Left ventricle myocardium superior (tissue), 1 donor: ENCODE measurements around the gene LGALSL. TPM values are rescaled to one million over a fixed set of nuclear protein-coding genes. Genes with fewer than 3 reads are reported as not detected.
A peak's percentile ranks its signal among the peaks of the same experiment; 100 is the strongest.
"Not testable (repeated sequence)": the region's sequence is repeated elsewhere in the genome, so short reads cannot be mapped to it uniquely, and the experiment has no call there.

Experiments used
- ATAC-seq: fragments of 200-7000 bp; cut with Tn5 transposase; one replicate; pipeline ENCODE4 v1.9.1; 2020; ENCODE audit warnings: mild to moderate bottlenecking, moderate library complexity
- DNase-seq: peaks from one replicate; pipeline ENCODE4 v3.0.0-alpha.2; 2020
- intact Hi-C: fragments of 100-400 bp; cut with micrococcal nuclease; formaldehyde crosslinking; loops from one replicate; pipeline ENCODE4 v1.11.0; 2022
- total RNA-seq: library from RNA; stranded (reverse); fragmentation: NEBNext Ultra II Directional; extraction: Animal tissue kit (Norgen Biotek cat#: 25700); gene quantifications from one replicate; pipeline ENCODE4 v1.2.1, GENCODE V29; 2021
- donor health status: DM: no; HTN: yes; CAD: no; lungs with severe emphysema.

LGALSL gene
- total RNA-seq, 1 donor from 2014 or later: 5.8 TPM

DNA sequence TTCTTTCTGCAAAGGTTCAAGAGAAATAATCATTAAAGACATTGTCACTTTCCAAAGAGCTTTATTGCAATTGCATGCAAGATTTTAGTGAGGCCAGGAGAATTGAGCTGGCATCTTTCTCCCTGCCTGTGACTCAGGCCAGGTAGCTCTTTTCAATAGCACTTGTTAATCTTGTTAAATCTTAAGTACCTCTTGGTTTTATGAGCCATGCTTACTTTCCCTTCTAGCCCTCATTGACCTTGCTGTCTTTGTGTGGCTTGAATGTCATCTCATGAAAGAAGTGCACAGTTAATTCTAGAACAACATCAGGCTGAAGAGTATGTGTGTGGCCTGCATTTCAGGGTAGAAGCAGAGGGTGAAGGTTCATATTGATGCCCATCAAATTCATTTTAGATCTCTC is 14.8 kb upstream of the LGALSL start:
- no peak for DNase-seq
- intact Hi-C loops: no loop called here
- no peak for ATAC-seq

DNA sequence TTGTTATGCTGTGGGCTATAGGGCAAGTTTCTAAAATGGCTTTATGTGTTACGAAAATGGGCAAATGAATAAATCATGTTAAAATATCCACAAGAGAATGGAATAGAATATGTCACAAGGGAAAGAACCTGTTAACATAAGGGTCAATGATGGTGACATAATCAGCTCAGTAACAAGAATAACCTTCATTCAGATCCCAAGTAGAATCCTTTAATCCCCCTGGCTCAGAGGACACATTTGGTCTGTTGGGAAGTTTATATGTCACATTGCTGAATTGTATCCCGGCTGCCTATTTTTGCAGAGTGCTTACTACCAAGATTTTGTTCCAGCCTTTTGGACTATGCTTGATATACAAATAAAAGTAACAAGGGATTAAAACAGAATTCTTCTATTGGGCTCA is 13.1 kb upstream of the LGALSL start:
- intact Hi-C loops: no loop called here
- DNase-seq (no peak), ATAC-seq (no peak)

DNA sequence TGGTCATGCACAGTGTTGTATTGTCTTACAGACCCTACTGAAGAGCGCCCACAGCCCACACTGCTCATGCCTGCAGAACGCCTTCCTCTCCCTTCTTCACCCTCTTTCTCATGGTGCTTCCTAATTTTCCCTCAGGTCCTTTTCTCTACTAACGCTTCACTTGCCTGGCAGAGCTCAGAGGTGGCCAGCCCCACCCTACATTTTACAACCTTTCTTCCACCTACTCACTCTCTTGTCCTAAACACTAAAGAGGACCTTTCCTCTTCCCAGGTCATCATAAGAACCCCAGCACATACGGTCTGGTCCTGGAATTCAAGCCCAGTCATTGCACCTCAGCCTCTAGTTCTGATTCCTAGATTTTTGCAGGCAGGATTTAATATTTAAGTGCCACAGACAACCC is 11.7 kb upstream of the LGALSL start:
- no peak for ATAC-seq

DNA sequence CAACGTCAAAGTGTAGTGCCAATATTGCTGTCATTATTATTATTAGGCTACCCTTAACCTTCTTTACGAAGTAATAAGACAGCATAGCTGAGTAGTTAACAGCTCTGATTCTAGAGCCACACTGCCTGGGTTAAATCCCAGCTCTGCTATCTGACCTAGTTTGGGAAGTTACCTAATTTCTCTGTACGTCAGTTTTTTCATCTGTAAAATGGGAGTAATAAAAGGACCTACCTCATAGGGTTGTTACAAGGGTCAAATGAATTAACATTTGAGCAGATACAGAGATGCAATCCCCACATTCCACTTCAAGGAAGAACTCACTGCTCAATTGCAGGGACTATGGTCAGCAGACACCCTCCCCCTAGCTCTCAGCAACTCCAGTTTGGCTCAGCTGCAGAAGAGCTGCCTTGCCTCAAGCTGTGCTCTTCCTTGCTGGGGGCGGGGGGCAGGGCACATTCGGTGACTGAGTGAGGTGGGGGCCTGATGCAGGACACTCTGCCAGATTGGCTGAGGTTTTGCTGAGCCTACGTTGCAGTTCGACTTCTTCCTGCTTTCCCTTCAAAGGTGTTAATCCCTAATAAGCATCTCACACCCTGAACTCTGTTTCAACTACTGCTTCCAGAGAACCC is 11.0 kb upstream of the LGALSL start:
- DNase-seq (no peak), ATAC-seq (no peak)
- intact Hi-C loops: no loop called here

More for the DNA sequence above, 11.7 kb upstream of the LGALSL start:
- DNase-seq: no peak
- intact Hi-C loops: no loop called here

DNA sequence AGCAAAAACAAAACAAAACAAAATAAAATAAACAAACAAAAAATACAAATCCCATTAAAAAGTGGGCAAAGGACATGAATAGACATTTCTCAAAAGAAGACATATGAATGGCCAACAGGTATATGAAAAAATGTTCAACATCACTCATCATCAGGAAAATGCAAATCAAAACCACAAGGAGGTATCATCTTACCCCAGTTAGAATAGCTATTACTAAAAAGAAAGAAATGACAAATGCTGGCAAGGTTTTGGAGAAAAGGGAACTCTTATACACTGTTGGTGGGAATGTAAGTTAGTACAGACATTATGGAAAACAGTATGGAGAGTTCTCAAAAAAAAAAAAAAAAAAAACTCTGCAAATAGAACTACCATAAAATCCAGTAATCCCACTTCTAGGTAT is 8.0 kb upstream of the LGALSL start:
- DNase-seq, intact Hi-C loops, ATAC-seq: not testable (repeated sequence)

DNA sequence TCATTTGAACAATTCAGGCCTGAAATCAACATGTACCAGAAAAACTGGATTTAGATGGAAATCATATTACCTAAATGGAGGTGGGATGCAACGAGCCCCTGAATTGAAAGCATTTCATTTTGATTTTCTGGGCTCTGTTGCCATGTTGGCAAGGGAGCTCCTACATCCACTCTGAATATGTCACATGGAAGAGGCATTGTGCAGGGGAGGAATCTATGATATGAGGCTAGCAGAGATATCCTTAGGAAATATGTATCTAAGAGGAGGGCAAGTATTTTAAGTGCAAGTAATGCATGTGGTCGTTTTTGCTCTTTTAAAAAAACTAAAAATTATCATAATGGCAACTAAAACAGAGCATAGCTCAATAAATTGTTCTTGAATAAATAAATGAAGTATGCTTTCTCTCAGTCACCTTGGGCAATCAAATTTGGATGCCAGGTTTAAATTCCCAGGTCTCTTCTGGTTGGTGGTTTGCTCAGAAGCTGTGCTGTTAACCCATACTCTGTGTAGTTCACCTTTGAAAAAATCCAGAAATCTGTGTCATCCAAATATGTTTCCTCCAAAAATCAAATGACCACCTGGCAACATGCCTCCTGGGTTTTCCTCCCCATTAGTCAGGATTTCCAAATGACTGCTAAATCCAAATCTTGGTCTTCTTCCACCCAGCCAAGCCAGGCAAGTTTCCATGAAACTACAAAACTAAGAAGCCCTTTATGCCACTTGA is 6.5 kb upstream of the LGALSL start:
- DNase-seq (no peak), ATAC-seq (no peak)
- intact Hi-C loops: no loop called here

DNA sequence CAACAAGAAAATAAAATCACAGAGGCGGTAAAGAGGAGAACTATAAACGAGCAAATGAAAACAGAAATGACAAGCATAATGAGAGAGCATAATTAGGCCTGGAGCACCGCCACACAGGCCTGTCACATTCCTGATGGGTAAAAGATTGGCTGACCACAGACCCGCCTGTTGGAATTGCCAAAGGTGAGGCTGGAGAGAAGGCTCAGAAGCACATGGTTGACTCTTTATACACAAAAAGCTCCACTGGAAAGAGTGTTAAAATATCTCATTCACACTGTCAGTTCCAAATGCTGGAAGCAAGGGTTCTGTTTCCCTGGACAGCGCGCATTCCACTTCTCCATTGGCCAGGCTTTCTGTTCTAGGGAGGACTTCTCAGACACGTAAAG is 5.9 kb upstream of the LGALSL start:
- intact Hi-C loops: no loop called here
- no peak for ATAC-seq
- no peak for DNase-seq

DNA sequence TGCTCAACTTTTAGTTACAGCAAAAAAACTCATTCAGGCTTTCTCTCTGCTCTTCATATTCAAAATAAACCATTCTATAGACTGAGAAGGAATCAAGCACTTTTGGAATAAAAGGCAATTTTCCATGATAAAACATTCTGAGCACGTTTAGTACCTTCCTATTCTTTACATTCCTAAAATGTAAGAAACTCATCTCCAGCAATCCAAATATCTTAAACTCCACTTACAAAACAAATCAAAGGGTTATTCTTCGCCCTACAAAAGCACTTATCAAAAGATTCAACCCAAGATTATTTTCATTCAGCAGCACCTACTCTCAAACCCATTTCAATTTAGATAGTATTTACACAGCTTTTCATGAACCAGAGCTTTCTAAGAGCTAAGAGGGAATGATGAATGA is 2.9 kb upstream of the LGALSL start:
- ATAC-seq (no peak), DNase-seq (no peak)
- intact Hi-C loops: loop anchor here (5.0 kb wide), 1 partner anchor 44 kb away; no protein-coding TSS in a partner anchor

DNA sequence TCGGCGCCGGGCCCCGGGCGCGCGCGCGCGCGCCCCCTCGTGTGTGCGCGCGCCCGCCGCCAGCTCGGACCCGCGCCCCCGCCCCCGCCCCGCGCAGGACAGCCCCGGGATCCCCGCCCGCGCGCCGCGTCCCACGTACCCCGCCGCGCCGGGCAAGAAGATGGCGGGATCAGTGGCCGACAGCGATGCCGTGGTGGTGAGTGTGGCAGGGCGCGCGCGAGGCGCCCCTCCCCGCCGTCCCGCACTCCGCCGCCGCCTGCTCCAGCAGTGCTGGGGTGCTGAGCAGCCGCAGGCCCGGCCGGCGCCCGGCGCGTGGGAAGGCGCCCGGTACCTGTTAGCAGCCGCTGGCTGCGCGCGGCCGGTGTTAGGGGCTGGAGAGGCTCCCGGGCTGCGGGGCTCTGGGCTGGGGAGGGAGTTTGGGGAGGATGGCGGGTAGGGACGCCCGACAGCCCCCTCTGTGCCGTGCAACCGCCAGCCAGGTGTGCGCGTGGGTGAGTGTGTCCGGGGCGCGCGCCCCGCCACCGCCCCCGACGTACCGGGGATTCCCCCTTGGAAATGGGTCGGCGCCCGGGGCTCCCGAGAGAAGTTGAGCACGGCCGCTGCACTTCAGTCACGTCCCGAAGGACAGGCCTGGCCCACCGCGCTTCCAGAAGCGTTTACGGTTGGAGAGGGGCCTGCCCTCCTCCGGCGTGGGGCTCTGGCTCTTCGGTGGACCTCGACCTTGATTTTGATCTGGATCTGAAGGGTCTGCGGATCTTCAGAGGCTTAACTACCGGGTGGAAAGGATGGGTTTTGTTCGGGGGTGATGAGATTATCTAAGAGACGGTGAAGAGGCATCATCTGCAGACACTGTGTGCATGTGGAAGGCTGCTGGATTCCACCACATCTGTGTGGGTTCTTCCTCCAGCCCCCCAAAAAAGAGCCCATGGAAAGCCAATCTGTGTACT is 697 bp downstream of the LGALSL start:
- peak; percentile 72 for DNase-seq
- peak; percentile 52 for ATAC-seq
- intact Hi-C loops: loop anchor here (5.0 kb wide), 1 partner anchor 47 kb away; no protein-coding TSS in a partner anchor

DNA sequence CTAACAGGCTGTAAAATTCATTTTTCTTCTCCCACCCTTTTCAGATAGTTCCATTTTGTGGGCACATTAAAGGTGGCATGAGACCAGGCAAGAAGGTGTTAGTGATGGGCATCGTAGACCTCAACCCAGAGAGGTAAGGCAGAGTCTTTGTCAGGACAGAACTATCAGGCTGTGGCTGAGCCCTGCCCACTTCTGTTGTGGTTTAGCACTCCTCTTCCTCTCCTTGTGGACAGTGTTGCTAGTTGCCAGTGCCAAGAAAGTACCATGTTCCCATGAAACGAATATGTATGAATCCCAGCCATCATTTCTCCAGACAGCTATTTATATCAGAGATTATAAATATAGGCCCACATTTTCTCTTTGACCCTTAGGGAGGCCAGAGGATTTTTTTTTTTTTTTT is 1.6 kb downstream of the LGALSL start:
- DNase-seq (no peak), ATAC-seq (peak; percentile 8)
- intact Hi-C loops: no loop called here

DNA sequence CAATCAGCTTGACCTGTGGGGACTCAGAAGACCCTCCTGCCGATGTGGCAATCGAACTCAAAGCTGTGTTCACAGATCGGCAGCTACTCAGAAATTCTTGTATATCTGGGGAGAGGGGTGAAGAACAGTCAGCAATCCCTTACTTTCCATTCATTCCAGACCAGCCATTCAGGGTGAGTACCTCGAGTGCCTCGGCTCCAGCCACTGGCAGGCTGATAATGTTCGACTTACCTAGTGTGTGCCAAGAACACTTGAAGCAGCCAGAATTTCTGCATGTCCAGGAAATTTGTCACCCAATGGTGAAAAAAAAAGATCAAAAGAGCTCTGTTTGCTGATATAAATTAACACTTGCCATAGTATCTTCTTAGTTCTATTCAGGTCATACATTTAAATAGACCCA is 2.3 kb downstream of the LGALSL start:
- DNase-seq (peak; percentile 40), ATAC-seq (no peak)
- intact Hi-C loops: no loop called here

DNA sequence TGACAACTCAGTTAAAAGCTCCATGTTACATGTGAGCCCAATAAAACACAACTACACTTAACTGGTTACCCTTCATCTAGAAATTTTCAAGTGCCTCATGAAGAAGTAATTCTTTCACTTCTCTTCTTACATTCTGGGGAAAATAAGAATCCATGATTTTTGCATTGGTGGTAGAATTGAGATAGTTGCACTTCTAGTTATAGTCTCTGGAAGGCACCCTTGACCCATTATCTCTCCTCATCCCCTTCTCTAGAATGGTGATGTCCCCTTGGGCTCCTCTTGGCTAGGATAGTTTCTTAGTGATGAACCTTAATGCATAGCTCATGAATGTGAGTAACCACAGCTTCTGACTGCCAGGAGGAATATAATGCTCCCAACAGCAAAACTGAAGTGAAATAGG is 3.6 kb downstream of the LGALSL start:
- intact Hi-C loops: no loop called here
- DNase-seq (no peak), ATAC-seq (no peak)

DNA sequence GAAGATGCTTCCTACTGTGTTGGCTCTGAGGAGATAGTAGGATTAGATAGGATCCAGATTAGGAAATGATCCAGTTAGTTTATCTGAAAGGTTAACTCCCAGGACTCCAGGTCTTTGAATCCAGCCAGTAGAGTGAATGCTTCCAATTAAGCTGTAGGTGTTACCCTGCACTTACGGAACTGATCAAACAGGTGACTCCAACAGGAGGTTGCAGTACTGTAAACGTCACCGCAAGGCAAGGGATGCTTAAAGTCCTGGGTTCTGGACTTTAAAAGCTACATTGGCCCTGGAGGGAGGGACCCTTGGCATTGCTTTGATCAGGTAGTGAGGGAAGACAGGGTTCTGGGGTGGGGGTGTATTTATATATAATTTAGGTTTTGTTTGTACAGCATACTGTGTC is 5.6 kb downstream of the LGALSL start:
- intact Hi-C loops: no loop called here
- no peak for ATAC-seq
- DNase-seq: no peak

DNA sequence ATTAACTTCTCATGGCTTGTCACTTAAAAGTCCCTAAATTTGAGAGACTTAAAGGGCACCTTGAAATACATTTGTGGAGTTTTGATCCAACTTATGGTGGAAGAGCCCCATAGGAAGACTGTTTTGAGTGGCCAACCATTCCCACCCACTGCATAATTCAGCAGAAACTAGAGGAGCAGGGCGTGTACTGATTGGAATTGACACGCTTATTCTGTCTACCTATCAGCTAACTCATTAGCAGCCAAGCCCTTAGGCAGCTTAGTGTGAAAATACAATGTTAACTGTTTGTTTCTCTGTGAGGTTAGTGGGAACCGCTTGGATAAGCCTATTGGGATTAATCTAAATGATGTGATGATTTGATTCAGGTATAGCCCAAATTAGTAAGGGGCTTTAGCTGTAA is 6.4 kb downstream of the LGALSL start:
- intact Hi-C loops: no loop called here
- ATAC-seq (no peak), DNase-seq (no peak)

DNA sequence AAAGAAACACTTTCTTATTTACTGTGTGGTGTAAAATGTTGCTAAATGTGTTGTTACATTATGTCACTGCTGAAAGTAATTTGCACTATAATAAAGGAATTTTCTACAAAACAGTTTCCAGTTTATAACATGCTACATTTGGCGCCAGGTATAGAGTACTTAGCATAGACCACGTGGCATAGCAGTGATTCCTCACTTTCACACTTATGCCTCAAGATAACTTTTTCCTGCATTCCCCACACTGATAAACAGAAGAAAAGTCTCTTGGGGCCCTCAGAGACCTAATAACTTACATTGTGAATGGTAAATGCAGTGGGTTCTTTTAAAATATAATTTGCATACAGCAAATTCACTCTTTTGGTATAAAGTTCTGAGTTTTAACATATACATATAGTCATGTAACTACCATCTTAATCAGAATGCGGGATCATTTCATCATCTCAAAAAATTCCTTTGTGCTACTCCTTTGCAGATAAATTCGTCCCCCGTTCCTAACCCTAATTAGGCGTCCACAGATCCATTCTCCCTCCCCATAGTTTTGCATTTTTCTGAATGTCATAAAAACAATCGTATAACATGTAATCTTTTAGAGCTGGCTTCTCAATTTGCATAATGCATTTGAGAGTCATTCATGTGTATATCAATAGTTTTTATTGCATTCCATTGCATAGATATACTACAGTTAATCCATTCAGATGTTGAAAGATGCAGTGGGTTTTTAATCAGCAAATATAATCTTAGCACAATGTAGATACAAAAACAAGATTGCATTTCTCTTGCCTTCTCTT is 7.5 kb downstream of the LGALSL start:
- intact Hi-C loops: no loop called here
- DNase-seq (no peak), ATAC-seq (no peak)

DNA sequence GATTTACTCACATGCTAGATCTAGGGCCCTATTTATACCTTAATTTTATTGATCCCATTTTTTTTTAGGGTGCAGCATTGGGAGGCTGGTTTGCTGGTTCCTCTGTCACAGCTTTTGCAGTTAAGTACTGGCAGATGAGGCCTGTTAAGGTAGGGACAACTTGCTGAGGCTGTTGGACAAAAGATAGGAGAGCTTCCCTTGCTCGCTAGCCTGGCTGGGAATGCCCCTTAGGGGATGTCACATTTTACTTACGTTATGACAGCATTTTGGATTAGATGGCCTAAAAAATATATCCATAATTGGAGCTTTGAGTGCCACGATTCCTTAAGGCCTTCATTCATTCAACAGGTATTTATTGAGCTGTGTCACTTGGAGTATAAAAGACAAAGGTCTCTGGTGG is 8.2 kb downstream of the LGALSL start:
- DNase-seq (no peak), ATAC-seq (no peak)
- intact Hi-C loops: no loop called here

DNA sequence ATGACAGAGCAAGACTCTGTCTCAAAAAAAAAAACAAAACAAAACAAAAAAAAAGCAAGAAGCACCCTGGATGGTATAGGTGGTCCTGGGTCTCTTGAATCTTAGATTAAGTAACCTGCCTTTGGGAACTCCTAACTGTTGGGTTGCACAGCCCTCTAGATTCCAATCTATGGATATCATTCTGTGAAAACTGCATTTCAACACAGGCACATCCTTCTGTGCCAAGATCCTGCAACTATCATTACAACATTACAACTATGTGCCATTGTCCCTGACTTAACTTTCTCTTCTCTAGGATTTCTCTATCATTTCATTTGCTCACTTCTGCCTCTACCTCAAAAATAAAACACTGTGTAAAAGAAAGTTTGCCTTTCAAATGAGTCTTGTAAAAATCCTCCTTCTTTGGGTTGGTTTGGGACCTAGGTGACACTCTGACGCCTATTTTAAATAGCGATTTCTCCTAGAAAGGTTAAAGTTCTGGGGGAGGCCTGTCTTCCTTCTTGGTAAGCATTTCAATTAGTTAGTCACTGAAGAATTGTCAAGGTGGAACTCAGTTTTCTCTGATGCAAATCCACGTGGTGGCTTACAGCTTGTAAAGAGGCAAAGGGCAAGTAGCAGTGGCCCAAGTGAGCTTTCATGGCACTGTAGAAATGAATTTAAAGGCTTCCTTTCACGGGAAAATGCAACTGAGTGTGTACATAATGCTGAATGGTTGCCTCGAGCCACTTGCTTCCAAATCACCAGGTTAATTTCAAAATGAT is 9.2 kb downstream of the LGALSL start:
- ATAC-seq: no peak
- intact Hi-C loops: no loop called here
- no peak for DNase-seq

DNA sequence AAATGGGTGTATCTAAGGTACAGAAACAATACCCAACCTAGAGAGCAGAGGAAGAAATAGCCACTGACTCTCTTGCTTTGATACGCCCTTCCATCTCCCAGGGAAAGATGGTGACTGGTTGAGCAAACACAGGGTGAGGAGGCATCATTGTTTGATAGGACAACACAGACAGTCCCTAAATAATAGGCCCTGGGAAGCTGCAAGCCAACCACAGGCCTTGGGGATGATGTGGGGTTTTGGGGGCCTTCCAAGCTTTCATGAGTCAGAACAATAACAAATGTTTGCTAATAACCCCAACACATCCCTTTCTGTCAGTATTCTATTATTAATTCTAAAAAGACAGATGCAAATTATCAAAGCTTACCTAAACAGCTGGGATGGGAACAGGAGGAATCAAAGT is 9.8 kb downstream of the LGALSL start:
- ATAC-seq: no peak
- intact Hi-C loops: no loop called here
- DNase-seq: no peak
